ENCODE data around the gene CCND3. TPM values are rescaled to one million over a fixed set of nuclear protein-coding genes. Genes with fewer than 3 reads are reported as not detected.

Gene CCND3
- total RNA-seq, 1 donor from 2014 or later: 10.4 TPM

GRCh38 chr6:41892921-41893564 is 48.6 kb downstream of the CCND3 start:
- DNase-seq (ENCODE audit: low spot score, unreplicated experiment): no peak
- Mint-ChIP-seq H3K27me3 (no peaks in the 10 kb centered on the region), H3K9me3 (ENCODE audit: low read depth) (no peaks in the 10 kb centered on the region), H3K4me3 (ENCODE audit: low read depth) (no peak overlapping the region), H3K4me1 (ENCODE audit: low read depth) (peaks cover 13% of the 10 kb centered on the region), H3K36me3 (ENCODE audit: insufficient read depth) (no peaks in the 10 kb centered on the region), H3K27ac (no peak overlapping the region)
- TF ChIP-seq CTCF (IDR thresholded peaks at IDR 0.05; ENCODE audit: unreplicated experiment): no peak

GRCh38 chr6:41887331-41887751 is 54.3 kb downstream of the CCND3 start:
- H3K9me3 Mint-ChIP-seq (ENCODE audit: low read depth): no peaks in the 10 kb centered on the region
- no peak overlapping the region for H3K27ac Mint-ChIP-seq
- H3K36me3 Mint-ChIP-seq (ENCODE audit: insufficient read depth): no peaks in the 10 kb centered on the region
- no peak for DNase-seq (ENCODE audit: low spot score, unreplicated experiment)
- no peaks in the 10 kb centered on the region for H3K27me3 Mint-ChIP-seq
- no peak for TF ChIP-seq CTCF (IDR thresholded peaks at IDR 0.05; ENCODE audit: unreplicated experiment)
- no peak overlapping the region for H3K4me3 Mint-ChIP-seq (ENCODE audit: low read depth)
- peaks cover 2% of the 10 kb centered on the region for H3K4me1 Mint-ChIP-seq (ENCODE audit: low read depth)

- no peaks in the 10 kb centered on the region for H3K36me3 Mint-ChIP-seq (ENCODE audit: insufficient read depth)
- H3K9me3 Mint-ChIP-seq (ENCODE audit: low read depth): no peaks in the 10 kb centered on the region
- no peak overlapping the region for H3K27ac Mint-ChIP-seq
- no peak for TF ChIP-seq CTCF (IDR thresholded peaks at IDR 0.05; ENCODE audit: unreplicated experiment)
- no peak for DNase-seq (ENCODE audit: low spot score, unreplicated experiment)
- no peaks in the 10 kb centered on the region for H3K4me1 Mint-ChIP-seq (ENCODE audit: low read depth)
- H3K4me3 Mint-ChIP-seq (ENCODE audit: low read depth): no peak overlapping the region
- H3K27me3 Mint-ChIP-seq: no peaks in the 10 kb centered on the region
These were observed 55.7 kb downstream of the CCND3 start for GRCh38 chr6:41885930-41886329.

- Mint-ChIP-seq H3K9me3 (ENCODE audit: low read depth) (no peaks in the 10 kb centered on the region), H3K4me3 (ENCODE audit: low read depth) (no peak overlapping the region), H3K27me3 (no peaks in the 10 kb centered on the region), H3K4me1 (ENCODE audit: low read depth) (no peaks in the 10 kb centered on the region), H3K27ac (no peak overlapping the region), H3K36me3 (ENCODE audit: insufficient read depth) (no peaks in the 10 kb centered on the region)
- no peak for TF ChIP-seq CTCF (IDR thresholded peaks at IDR 0.05; ENCODE audit: unreplicated experiment)
- DNase-seq (ENCODE audit: low spot score, unreplicated experiment): no peak
These were observed 56.7 kb downstream of the CCND3 start for GRCh38 chr6:41884957-41885356.

Other genes starting within 250 kb of the CCND3 start
- gene TFEB, start 206.2 kb downstream of the CCND3 start, total RNA-seq: 0.48 and 0.55 TPM in 2 replicates
- not detected in 2 replicates for gene PGC, start 194.4 kb downstream of the CCND3 start, total RNA-seq
- gene FRS3, start 161.9 kb downstream of the CCND3 start, total RNA-seq: 6.3 and 7.6 TPM in 2 replicates
- 4.3 and 4.9 TPM in 2 replicates for gene PRICKLE4, start 161.0 kb downstream of the CCND3 start, total RNA-seq
- gene TOMM6, start 154.1 kb downstream of the CCND3 start, total RNA-seq: 172 and 184 TPM in 2 replicates
- 17.3 and 19.4 TPM in 2 replicates for gene USP49, start 46.4 kb downstream of the CCND3 start, total RNA-seq
- gene MED20, start 20.7 kb downstream of the CCND3 start, total RNA-seq: 31.2 and 37.1 TPM in 2 replicates
- gene BYSL, start 20.3 kb downstream of the CCND3 start, total RNA-seq: 32.8 and 35.0 TPM in 2 replicates
- 38.9 and 40.4 TPM in 2 replicates for gene TAF8, start 108.7 kb upstream of the CCND3 start, total RNA-seq
- 11.8 and 14.5 TPM in 2 replicates for gene C6orf132, start 200.8 kb upstream of the CCND3 start, total RNA-seq
- gene GUCA1A, start 231.6 kb upstream of the CCND3 start, total RNA-seq: 0.84 and 1.2 TPM in 2 replicates